GM12878 (cell line): Measurements from ENCODE around the gene MRGPRX3. TPM values are rescaled to one million over a fixed set of nuclear protein-coding genes. Genes with fewer than 3 reads are reported as not detected.
A peak's percentile ranks its signal among the peaks of the same experiment; 100 is the strongest.

Source experiments
- BCLAF1 ChIP-seq: fragments of 450-650 bp; IDR thresholded peaks from 2 replicates; pipeline ENCODE4 v1.6.1; 2017; ENCODE audit warnings: antibody characterized with exemption, mild to moderate bottlenecking, moderate library complexity
- GATAD2B ChIP-seq: fragments of 450-650 bp; conservative IDR thresholded peaks from 2 replicates; pipeline ENCODE4 v1.6.1; 2017; ENCODE audit warnings: low read depth, mild to moderate bottlenecking, moderate library complexity
- HCFC1 ChIP-seq: fragments of 150-350 bp; IDR thresholded peaks from 2 replicates; pipeline ENCODE4 v1.6.1; 2014; ENCODE audit warnings: low read length
- IKZF1 ChIP-seq: fragments of 450-650 bp; conservative IDR thresholded peaks from 2 replicates; pipeline ENCODE4 v1.6.1; 2017; ENCODE audit warnings: antibody characterized with exemption, mild to moderate bottlenecking
- IRF5 ChIP-seq: fragments of 450-650 bp; IDR thresholded peaks from 2 replicates; pipeline ENCODE4 v1.6.1; 2017; ENCODE audit warnings: borderline replicate concordance
- MXI1 ChIP-seq: fragments of 150-350 bp; IDR thresholded peaks from 2 replicates; pipeline ENCODE4 v1.6.1; 2011; ENCODE audit warnings: low read depth, mild to moderate bottlenecking, inconsistent platforms, low read length, improper control_type of control experiment
- PAX8 ChIP-seq: fragments of 450-650 bp; IDR thresholded peaks from 2 replicates; pipeline ENCODE4 v1.6.1; 2017; ENCODE audit warnings: mild to moderate bottlenecking, moderate library complexity
- PKNOX1 ChIP-seq: fragments of 450-650 bp; IDR thresholded peaks from 2 replicates; pipeline ENCODE4 v1.6.1; 2016; ENCODE audit warnings: mild to moderate bottlenecking
- POLR2AphosphoS2 ChIP-seq: IDR thresholded peaks from 2 replicates; pipeline ENCODE4 v1.6.1; 2011; ENCODE audit warnings: low read depth, mild to moderate bottlenecking, low read length, improper control_type of control experiment, moderate library complexity
- PRDM15 ChIP-seq: fragments of 450-650 bp; formaldehyde crosslinking; IDR thresholded peaks from 2 replicates; pipeline ENCODE4 v1.4.0; 2020; ENCODE audit warnings: mild to moderate bottlenecking, moderate library complexity
- RB1 ChIP-seq: fragments of 450-650 bp; formaldehyde crosslinking; IDR thresholded peaks from 2 replicates; pipeline ENCODE4 v1.6.1; 2017; ENCODE audit warnings: mild to moderate bottlenecking, borderline replicate concordance
- RBBP5 ChIP-seq: fragments of 200-600 bp; sonication (generic); conservative IDR thresholded peaks from 2 replicates; pipeline ENCODE4 v1.6.1; 2016
- SIN3A ChIP-seq: IDR thresholded peaks from 2 replicates; pipeline ENCODE4 v1.6.1; 2012; ENCODE audit warnings: low read depth, low read length, improper control_type of control experiment
- SP1 ChIP-seq: IDR thresholded peaks from one replicate; pipeline ENCODE4 v1.6.1; 2011; ENCODE audit warnings: low read depth, low read length
- WRNIP1 ChIP-seq: IDR thresholded peaks from 2 replicates; pipeline ENCODE4 v1.6.1; 2011; ENCODE audit warnings: low read depth, low read length, improper control_type of control experiment, borderline replicate concordance
- YBX1 ChIP-seq: fragments of 450-650 bp; IDR thresholded peaks from 2 replicates; pipeline ENCODE4 v1.6.1; 2016; ENCODE audit warnings: antibody characterized with exemption
- ZBTB40 ChIP-seq: fragments of 450-650 bp; IDR thresholded peaks from 2 replicates; pipeline ENCODE4 v1.6.1; 2016; ENCODE audit warnings: mild to moderate bottlenecking, moderate library complexity, borderline replicate concordance
- polyA plus RNA-seq, 11 experiments: library from polyadenylated mRNA; depleted of rRNA in 4 of 11; unstranded in 6 of 11; stranded (reverse) in 5 of 11; fragments of >200 nt; fragmentation: Nextera tagmentation in 4 of 11; fragmentation: Illumina TruSeq in 1 of 11; extraction: Ambion mirVana in 4 of 11; extraction: Trizol in 1 of 11; gene quantifications; 1 replicate in 1 of 11; 2 replicates in 10 of 11; pipeline versions ENCODE4 v1.2.1 to v1.2.3, GENCODE V29; 2011 to 2016; ENCODE audit warnings: inconsistent platforms in 2 of 11, missing spikeins in 2 of 11, low read depth in 1 of 11
- total RNA-seq, 4 experiments: library from RNA; depleted of rRNA in 3 of 4; stranded (reverse); fragments of >200 nt in 3 of 4; fragmentation: Illumina TruSeq in 1 of 4; extraction: Trizol in 1 of 4; gene quantifications; 2 replicates each; pipeline versions ENCODE4 v1.2.1 to v1.2.3, GENCODE V29; 2013 to 2021

MRGPRX3 gene
- total and polyA plus RNA-seq, 10 of the 15 experiments (the other 5 are each of a cell fraction or from before 2014, with no cell fraction given), result not detected

- no peak for TF ChIP-seq PRDM15 (CRISPR knock-in tag)
- no peak for TF ChIP-seq SP1
- peak; percentile 48; the same call in 1 of the 2 replicates for TF ChIP-seq RB1
- no peak for TF ChIP-seq SIN3A
- TF ChIP-seq IRF5, result no peak
- no peak for TF ChIP-seq WRNIP1
- peak; percentile 43; the same call in 1 of the 2 replicates for TF ChIP-seq IKZF1
- TF ChIP-seq RBBP5, result no peak
- no peak for TF ChIP-seq PKNOX1
- no peak for TF ChIP-seq BCLAF1
- no peak for TF ChIP-seq POLR2AphosphoS2
- TF ChIP-seq MXI1, result no peak
- TF ChIP-seq YBX1, result no peak
- TF ChIP-seq GATAD2B, result no peak
- TF ChIP-seq PAX8, result no peak
- TF ChIP-seq ZBTB40, result no peak
- TF ChIP-seq HCFC1, result no peak
Observed at GRCh38 chr11:18115360-18116127, 16.8 kb upstream of the MRGPRX3 start (continued).
